HG03025 (cell line): ENCODE results near the gene CACYBP.

ENCODE experiments used
- ATAC-seq: cut with Tn5 transposase; IDR thresholded peaks from one replicate; pipeline ENCODE4 v1.9.1; 2021; ENCODE audit warnings: mild to moderate bottlenecking, moderate library complexity; ENCODE audit not compliant: unreplicated experiment, low FRiP score

CACYBP gene

GRCh38 chr1:174971466-174971865, 28.3 kb upstream of the CACYBP start:
- no peak for ATAC-seq

- no peak for ATAC-seq
Measured at GRCh38 chr1:174971902-174972301, 27.8 kb upstream of the CACYBP start.

DNA sequence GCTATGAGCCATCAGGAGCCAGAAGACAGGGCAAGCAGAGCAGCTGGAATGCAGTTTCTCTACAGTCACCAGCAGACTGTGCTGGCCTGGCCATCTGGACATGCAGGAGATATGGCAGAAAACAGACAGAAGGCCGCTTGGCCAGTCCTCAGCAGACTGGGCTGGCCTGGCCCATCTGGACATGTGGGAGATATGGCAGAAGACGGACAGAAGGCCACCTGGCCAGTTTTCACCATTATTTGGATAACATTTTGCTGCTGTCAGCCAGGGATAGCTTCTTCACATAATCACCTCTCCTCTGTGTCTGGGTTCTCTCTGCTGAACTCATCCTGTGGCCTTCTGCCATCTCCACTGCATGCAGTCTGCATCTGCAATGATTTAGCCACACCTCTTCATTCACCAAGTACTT, 25.0 kb upstream of the CACYBP start:
- ATAC-seq = no peak

- ATAC-seq = no peak
Measured at GRCh38 chr1:174975764-174976163, 24.0 kb upstream of the CACYBP start.

- no peak for ATAC-seq
Measured at GRCh38 chr1:174976436-174977108, 23.2 kb upstream of the CACYBP start.

- ATAC-seq = no peak
Measured at GRCh38 chr1:174982971-174983689, 16.6 kb upstream of the CACYBP start.

DNA sequence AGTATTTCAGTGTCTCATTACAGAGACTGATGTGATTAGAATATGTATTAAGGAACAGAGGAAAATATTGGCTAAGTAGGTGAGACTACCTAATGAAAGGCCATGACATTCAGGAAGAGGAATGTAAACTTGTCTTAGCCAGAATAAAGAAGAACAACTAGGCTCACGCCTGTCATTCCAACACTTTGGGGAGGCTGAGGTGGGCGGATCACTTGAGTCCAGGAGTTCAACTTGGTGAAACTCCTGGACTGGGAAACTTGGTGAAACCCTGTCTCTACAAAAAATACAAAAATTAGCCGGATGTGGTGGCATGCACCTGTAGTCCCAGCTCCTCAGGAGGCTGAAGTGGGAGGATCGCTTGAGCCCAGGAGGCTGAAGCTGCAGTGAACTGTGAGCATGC, 14.8 kb upstream of the CACYBP start:
- ATAC-seq = no peak

- no peak for ATAC-seq
Measured at GRCh38 chr1:174988539-174988938, 11.2 kb upstream of the CACYBP start.

- peak; percentile 72 for ATAC-seq
Measured at GRCh38 chr1:174988986-174989385, 10.8 kb upstream of the CACYBP start.

DNA sequence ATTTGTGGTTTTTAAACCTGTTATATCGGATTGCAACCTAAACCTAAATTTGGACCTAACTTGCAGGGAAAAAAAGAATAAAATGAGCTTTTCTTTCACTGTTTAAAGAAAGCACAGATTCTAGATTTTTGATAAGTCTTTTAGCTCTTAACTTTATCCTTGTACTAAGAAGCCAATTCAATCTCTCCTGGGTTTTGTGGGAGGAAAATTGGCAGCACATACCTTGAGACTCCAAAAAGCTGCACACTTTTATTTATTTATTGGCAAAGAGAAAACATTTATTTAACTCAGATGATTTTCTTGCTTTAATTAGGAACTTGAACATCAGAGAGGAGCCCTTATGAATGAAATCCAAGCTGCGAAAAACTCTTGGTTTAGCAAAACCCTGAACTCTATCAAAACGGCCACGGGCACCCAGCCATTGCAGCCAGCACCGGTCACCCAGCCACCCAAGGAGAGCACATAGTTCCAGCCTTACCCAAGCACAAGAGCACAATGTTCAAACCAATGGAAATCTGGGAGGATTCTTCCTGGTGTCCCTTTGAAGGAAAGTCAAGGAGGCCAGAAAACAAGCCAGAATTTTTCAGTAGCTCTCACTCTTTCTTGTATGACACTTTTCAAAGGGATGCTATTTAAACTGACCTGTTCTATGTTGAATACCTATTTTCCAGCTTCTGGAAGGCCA, 10.1 kb upstream of the CACYBP start:
- no peak for ATAC-seq

- ATAC-seq = no peak
Measured at GRCh38 chr1:174990382-174990999, 9.3 kb upstream of the CACYBP start.

DNA sequence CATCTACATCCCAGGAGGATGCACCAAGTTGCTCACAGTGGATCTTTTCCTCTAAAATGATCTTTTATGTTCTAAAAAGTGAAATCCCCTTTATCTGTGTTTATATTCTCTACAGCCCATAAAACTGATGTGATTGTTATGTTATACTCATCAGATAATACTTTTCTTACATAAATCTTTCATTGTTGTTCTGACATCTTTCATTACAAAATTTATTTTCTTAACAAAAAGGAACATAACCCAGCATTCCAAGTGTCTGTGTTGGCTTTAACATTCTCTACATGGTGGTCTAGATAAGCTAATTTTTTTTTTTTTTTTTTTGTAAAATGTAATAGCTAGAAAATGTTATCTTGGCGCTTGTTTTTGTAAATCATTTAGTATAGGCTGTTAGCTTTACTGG, 8.3 kb upstream of the CACYBP start:
- no peak for ATAC-seq

GRCh38 chr1:174995121-174995520, 4.6 kb upstream of the CACYBP start:
- ATAC-seq = no peak

GRCh38 chr1:174995916-174996315, 3.8 kb upstream of the CACYBP start:
- ATAC-seq = no peak

DNA sequence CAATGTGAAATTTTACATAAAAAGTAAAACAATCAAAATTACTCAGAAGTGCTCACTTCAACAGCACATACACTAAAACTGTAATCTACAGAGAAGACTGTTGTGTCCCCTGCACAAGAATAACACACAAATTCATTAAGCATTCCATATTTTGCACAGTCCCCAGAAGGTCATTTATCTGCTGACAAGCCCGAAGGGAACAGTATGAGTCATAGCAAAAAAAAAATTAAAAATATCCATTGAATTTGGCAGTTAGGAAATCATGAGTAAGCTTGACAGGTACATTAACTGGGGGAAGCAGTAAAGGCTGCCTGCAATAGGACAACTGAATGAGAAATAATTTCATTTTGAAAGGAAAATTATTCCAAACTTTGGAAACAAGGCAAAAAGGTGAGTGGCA, 3.3 kb upstream of the CACYBP start:
- no peak for ATAC-seq

DNA sequence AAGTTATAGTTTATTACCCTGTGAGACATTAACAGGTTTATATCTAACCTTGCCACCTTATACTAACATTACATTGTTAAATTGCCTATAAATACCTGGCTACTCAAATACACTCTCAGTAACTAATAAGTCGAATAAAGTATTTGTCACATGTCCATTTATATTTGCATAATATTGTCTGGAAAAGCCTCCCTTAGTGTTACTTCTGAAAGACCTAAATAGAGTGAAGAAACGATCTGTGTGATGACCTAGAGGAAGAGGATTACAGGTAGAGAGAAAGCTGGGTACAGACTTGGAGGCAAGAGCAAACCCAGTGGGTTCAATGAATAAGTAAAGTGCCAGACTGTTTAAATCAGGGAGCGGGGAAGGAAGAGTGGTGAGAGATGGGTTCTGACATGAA, 2.7 kb upstream of the CACYBP start:
- ATAC-seq = no peak

GRCh38 chr1:174998569-174999215, 1.1 kb upstream of the CACYBP start:
- ATAC-seq = no peak

- peak; percentile 77 for ATAC-seq
Measured at GRCh38 chr1:174999216-174999935, 371 bp upstream of the CACYBP start.

DNA sequence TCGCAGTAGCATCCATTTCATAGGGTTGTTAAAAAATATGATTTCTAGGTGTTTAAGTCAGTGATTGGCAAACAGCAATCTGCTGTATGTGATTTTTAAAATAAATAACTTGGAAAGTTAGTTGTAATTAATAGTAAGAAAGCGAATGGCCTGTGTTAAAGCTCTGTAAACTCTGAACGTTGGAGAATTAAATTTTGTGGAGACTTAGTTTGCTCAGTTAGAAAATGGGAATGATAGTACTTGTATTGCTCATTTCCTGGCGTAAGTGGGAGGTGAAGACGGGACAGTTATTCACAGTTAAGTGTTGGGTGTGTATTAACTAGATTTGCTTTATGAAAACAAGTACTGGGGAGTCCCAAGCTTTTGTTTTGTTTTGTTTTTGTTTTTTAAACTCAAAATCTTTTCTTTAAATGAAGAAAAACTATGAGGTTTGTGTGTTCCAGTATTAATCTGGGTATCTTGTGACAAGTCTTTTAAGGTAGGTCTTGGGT, 995 bp downstream of the CACYBP start:
- ATAC-seq = no peak
